ENCODE data around the gene KISS1. TPM values are rescaled to one million over a fixed set of nuclear protein-coding genes. Genes with fewer than 3 reads are reported as not detected.

Gene KISS1
- total RNA-seq, 3 donors from 2014 or later (not counting 1 experiment from before 2014, with no cell fraction given): not detected

DNA sequence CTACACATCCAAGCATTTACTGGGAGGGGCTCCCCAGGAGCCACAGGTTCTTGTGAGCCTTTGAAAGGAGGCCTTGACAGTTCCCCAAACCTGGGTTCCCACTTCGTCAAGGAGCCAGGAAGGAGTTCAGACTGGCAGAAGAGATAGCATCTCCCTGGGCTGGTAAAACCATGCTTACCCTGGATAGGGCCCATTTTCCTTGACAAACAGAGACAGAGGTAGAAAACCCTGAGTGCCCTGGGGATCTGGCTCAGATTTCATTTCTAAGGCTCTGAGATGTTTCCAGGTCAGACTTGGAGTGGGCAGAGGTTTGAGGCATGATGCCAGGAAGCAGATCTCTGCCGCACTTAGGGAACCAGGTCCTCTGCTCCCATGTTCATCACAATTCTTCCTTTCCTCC, 47.2 kb downstream of the KISS1 start:
- Mint-ChIP-seq H3K36me3 (no peaks in the 10 kb centered on the region), H3K4me3 (peak overlapping the region; percentile 28), H3K27me3 (ENCODE audit: low read depth in 2 of 2) (peaks cover 0 to 13% of the 10 kb centered on the region in 2 donors), H3K9me3 (no peaks in the 10 kb centered on the region), H3K27ac (no peak overlapping the region), H3K4me1 (peaks cover 0 to 4% of the 10 kb centered on the region in 2 donors)
- intact Hi-C loops (cut with micrococcal nuclease): no loop called here
- H3K27ac ChIP-seq (ENCODE audit: low read length): no peak overlapping the region
- TF ChIP-seq, protein P1, sequence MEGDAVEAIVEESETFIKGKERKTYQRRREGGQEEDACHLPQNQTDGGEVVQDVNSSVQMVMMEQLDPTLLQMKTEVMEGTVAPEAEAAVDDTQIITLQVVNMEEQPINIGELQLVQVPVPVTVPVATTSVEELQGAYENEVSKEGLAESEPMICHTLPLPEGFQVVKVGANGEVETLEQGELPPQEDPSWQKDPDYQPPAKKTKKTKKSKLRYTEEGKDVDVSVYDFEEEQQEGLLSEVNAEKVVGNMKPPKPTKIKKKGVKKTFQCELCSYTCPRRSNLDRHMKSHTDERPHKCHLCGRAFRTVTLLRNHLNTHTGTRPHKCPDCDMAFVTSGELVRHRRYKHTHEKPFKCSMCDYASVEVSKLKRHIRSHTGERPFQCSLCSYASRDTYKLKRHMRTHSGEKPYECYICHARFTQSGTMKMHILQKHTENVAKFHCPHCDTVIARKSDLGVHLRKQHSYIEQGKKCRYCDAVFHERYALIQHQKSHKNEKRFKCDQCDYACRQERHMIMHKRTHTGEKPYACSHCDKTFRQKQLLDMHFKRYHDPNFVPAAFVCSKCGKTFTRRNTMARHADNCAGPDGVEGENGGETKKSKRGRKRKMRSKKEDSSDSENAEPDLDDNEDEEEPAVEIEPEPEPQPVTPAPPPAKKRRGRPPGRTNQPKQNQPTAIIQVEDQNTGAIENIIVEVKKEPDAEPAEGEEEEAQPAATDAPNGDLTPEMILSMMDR (IDR thresholded peaks at IDR 0.05): no peak
- peaks cover 17% of the 10 kb centered on the region for H3K4me1 ChIP-seq (ENCODE audit: control insufficient read depth, insufficient read depth, low read length)
- WGBS (ENCODE audit: insufficient coverage): 74% methylated on average over 2 of the region's 2 CpGs
- no peaks in the 10 kb centered on the region for H3K27me3 ChIP-seq (ENCODE audit: control insufficient read depth, insufficient read depth, low read length)
- H3K36me3 ChIP-seq (ENCODE audit: control insufficient read depth, insufficient read depth, low read length): no peaks in the 10 kb centered on the region
- ATAC-seq: no peak
- H3K4me3 ChIP-seq (ENCODE audit: low read length): no peak overlapping the region
- no peak for DNase-seq
- no peaks in the 10 kb centered on the region for H3K9me3 ChIP-seq (ENCODE audit: control insufficient read depth, insufficient read depth, low read length)

DNA sequence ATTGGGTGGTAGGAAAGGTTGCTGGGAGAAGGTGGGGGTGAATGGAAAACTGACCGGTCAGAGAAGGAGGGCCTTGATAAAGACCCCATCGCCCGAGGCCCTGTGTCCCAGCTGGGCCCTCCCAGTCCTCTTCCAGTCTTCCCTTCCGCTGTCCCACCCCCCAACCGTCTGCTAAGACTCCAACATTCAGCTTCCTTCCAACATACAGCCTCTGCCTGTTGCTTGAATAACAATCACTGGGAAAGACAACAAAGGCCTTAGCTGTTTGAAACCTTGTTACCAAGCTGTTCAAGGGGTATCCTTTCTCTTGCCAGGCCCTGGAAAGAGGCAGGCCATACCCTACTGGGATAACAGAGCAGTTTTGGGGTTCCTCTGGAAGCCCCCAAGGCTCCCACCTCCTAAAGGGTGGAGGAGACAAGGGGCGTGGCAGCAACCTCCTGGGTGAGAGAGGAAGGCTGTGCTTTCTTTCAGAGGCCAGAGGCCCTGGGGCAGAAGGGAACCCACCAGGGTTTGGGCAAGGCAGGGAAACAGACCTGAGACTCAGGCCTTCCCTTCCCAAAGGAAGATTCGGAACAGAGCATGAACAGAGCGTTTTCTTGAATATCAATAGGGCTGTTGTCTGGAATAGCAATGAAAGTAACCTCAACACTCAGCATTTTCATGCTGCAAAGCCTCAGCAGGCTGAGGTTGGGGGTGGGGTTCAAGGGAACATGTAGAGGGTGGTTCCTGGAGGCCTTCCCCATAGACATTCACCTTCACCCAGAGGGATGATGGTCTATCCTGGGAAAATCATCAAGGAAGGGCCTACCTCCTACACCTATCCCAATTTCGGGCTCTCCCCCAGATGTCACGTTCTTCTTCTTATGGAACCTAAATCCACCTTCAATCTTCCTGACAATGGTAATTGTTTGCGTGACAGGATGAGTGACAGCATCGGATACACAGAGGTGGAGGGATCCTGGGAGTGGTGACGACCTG, 48.6 kb downstream of the KISS1 start:
- intact Hi-C loops (cut with micrococcal nuclease): no loop called here
- H3K36me3 ChIP-seq (ENCODE audit: control insufficient read depth, insufficient read depth, low read length): no peaks in the 10 kb centered on the region
- no peaks in the 10 kb centered on the region for H3K27me3 ChIP-seq (ENCODE audit: control insufficient read depth, insufficient read depth, low read length)
- Mint-ChIP-seq H3K4me3 (no peak overlapping the region), H3K27me3 (ENCODE audit: low read depth in 2 of 2) (peaks cover 0 to 5% of the 10 kb centered on the region in 2 donors), H3K36me3 (no peaks in the 10 kb centered on the region), H3K27ac (no peak overlapping the region), H3K9me3 (no peaks in the 10 kb centered on the region), H3K4me1 (peaks cover 0 to 4% of the 10 kb centered on the region in 2 donors)
- no peaks in the 10 kb centered on the region for H3K9me3 ChIP-seq (ENCODE audit: control insufficient read depth, insufficient read depth, low read length)
- WGBS (ENCODE audit: insufficient coverage): 89% methylated on average over 13 of the region's 13 CpGs
- no peak overlapping the region for H3K27ac ChIP-seq (ENCODE audit: low read length)
- H3K4me3 ChIP-seq (ENCODE audit: low read length): no peak overlapping the region
- no peak for DNase-seq
- TF ChIP-seq, protein P1 (IDR thresholded peaks at IDR 0.05): no peak
- ATAC-seq: no peak
- H3K4me1 ChIP-seq (ENCODE audit: control insufficient read depth, insufficient read depth, low read length): peaks cover 14% of the 10 kb centered on the region

DNA sequence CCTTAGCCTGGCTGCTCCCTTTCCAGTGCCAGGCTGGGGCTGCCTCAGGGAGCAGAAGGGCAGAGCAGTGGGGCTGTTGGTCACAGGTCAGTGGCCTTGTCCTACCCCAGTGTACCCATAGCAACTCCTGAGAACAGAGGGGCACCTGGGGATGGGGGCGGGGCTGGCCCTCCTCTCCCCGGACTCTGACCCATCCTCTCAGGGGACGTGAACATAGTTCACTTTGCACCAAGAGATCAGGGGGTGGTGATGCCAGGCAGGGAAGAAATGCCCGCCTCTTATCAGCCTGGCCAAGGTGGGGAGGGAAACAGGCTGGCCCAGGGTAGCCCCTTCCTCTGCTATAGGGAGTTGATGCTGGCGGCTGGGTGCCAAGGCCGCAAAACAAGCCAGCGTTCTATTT, 49.3 kb downstream of the KISS1 start:
- Histone ChIP-seq H3K27ac (ENCODE audit: low read length) (no peak overlapping the region), H3K27me3 (ENCODE audit: control insufficient read depth, insufficient read depth, low read length) (no peaks in the 10 kb centered on the region), H3K4me3 (ENCODE audit: low read length) (no peak overlapping the region), H3K9me3 (ENCODE audit: control insufficient read depth, insufficient read depth, low read length) (no peaks in the 10 kb centered on the region), H3K36me3 (ENCODE audit: control insufficient read depth, insufficient read depth, low read length) (no peaks in the 10 kb centered on the region), H3K4me1 (ENCODE audit: control insufficient read depth, insufficient read depth, low read length) (peaks cover 8% of the 10 kb centered on the region)
- peak overlapping the region in 1 of 2 donors; percentile 13 for H3K27ac Mint-ChIP-seq
- no peaks in the 10 kb centered on the region for H3K9me3 Mint-ChIP-seq
- ATAC-seq: no peak
- intact Hi-C loops (cut with micrococcal nuclease): no loop called here
- H3K27me3 Mint-ChIP-seq (ENCODE audit: low read depth in 2 of 2): peaks cover 0 to 5% of the 10 kb centered on the region in 2 donors
- whole genome bisulfite sequencing (ENCODE audit: insufficient coverage): 93% methylated on average over 7 of the region's 7 CpGs
- DNase-seq: no peak
- H3K36me3 Mint-ChIP-seq: no peaks in the 10 kb centered on the region
- H3K4me1 Mint-ChIP-seq: no peaks in the 10 kb centered on the region
- H3K4me3 Mint-ChIP-seq: no peak overlapping the region
- TF ChIP-seq, protein P1 (IDR thresholded peaks at IDR 0.05): no peak

All from natural killer cell (primary cell).